Smooth muscle cell of the brain vasculature (primary cell): ENCODE data around the gene SYN1.
A peak's percentile ranks its signal among the peaks of the same experiment; 100 is the strongest.

Experiments used
- DNase-seq: peaks from one replicate; pipeline ENCODE4 v3.0.0-alpha.2; 2012; ENCODE audit warnings: low read depth, low spot score

SYN1 gene

DNA sequence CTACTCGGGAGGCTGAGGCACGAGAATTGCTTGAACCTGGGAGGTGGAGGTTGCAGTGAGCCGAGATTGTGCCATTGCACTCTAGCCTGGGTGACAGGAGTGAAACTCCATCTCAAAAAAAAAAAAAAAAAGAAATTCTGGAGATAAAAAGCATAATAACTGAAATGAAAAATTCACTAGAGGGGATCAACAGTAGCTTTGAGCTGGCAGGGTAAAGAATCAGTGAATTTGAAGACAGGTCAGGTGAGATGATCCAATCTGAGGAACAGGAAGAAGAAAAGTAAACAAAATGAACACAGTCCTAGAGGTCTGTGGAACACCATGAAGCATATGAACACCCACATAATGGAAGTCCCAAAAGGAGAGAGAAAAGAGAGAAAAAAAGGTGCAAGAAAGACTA, 22.4 kb downstream of the SYN1 start:
- no peak for DNase-seq

- no peak for DNase-seq
Measured at GRCh38 chrX:47596256-47596655, 23.4 kb downstream of the SYN1 start.

- no peak for DNase-seq
Measured at GRCh38 chrX:47595716-47596251, 23.9 kb downstream of the SYN1 start.

- no peak for DNase-seq
Measured at GRCh38 chrX:47593522-47593921, 26.1 kb downstream of the SYN1 start.

DNA sequence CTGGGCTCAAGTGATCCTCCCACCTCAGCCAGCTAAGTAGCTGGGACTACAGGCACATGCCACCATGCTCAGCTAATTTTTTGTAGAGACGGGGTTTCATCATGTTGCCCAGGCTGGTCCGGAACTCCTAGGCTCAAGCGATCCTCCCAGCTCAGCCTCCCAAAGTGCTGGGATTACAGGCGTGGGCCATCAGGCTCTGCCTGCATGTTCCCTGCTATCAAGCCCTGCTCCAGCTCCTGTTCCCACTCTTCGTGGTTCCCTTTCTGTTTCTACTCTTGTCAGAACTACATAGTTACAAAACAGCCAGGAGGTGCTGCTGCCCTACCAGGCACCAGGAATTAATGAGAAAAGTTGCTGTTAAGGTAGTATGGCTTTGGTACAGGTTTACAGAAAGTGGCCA, 28.7 kb downstream of the SYN1 start:
- no peak for DNase-seq

DNA sequence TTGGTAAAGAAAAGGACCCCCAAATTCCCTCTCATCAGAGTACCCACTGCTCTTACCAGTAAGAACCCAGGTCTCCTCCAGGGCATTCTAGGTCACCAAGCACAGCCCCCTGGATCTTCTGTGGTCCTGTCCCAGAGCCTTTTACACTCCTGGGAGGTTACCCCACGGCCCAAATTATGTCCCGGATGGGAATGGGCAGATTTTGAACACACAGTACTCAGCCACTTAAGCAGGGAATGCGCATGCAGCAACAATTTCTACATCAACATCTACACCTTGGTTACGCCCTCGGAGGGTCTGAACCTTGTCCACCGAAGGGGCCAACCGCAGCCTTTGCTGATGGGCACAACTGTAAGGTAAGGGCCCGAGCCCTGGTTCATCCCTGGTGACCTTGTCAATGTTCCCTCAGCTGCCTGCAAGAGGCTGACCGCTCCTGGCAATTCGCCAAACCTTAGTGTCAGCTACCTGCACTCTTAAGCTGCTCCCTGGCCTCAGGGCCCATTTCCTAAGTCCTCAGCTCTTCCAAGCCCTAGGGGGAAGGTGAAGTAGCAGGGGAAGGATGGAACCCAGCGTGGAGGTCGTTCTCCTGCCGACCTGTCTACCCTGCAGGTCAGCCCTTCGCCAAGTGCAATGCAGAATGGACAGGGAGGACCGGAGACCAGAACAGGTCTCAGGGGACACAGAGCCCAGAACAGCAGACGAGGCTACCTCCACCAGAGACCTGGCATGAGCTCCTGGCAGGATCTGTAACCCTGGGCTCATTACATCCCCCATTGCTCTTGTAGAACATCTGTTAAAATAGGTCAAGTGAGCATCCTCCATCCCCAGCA, 31.5 kb downstream of the SYN1 start:
- no peak for DNase-seq

DNA sequence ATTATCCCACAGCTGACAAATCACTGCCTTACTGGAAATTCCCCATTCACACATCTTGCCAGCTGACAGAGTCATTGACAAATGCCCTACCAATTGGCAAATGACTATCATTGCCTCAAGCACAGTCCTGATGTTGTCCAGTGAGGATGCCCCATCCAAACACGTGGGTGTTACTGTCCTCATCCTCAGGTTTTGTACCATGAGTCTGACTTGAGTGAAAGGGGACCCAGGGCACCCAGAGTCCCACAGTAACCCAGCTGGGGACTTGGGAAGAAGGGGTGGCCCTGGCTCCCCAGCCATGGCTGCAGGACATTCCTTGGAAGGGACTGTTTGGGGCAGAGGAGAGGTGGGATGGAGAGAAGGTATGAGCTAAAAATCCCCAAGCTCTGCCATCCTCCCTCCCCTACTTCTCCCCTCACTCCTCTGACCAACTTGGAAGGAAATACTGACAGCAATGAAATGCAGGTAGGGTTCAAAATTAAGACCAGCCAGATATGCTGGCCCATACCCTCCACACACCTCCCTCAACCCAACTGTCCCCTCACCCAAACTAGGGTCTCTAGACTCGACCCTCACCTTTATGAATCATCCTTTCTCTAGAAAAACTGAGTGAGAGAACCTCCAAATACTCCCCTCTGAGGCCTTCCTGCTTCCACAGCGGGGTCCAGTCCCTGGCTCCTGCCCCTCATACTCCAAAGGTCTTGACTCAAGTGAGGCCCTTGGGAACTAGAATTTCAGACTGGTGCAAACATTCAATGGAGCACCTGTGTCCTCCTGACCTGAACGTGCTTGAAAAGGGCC, 32.4 kb downstream of the SYN1 start:
- no peak for DNase-seq

- DNase-seq = no peak
Measured at GRCh38 chrX:47586043-47586787, 33.4 kb downstream of the SYN1 start.

DNA sequence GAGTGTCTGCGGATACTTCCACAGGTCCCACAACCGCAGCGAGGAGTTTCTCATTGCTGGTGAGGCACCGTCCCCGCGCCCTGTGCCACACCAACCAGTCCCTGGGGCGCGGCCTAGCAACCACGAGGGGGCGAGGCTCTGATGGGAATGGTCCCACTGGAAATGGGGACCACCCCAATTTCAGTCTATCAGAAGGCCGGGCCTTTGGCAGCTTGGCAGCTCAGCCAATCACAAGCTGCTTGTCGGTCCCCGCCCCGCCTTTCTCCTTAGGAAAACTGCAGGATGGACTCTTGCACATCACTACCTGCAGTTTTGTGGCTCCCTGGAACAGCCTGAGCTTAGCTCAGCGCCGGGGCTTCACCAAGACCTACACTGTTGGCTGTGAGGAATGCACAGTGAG, 34.4 kb downstream of the SYN1 start:
- DNase-seq = no peak

- no peak for DNase-seq
Measured at GRCh38 chrX:47584714-47585113, 34.9 kb downstream of the SYN1 start.

- DNase-seq = no peak
Measured at GRCh38 chrX:47583240-47583861, 36.3 kb downstream of the SYN1 start.

DNA sequence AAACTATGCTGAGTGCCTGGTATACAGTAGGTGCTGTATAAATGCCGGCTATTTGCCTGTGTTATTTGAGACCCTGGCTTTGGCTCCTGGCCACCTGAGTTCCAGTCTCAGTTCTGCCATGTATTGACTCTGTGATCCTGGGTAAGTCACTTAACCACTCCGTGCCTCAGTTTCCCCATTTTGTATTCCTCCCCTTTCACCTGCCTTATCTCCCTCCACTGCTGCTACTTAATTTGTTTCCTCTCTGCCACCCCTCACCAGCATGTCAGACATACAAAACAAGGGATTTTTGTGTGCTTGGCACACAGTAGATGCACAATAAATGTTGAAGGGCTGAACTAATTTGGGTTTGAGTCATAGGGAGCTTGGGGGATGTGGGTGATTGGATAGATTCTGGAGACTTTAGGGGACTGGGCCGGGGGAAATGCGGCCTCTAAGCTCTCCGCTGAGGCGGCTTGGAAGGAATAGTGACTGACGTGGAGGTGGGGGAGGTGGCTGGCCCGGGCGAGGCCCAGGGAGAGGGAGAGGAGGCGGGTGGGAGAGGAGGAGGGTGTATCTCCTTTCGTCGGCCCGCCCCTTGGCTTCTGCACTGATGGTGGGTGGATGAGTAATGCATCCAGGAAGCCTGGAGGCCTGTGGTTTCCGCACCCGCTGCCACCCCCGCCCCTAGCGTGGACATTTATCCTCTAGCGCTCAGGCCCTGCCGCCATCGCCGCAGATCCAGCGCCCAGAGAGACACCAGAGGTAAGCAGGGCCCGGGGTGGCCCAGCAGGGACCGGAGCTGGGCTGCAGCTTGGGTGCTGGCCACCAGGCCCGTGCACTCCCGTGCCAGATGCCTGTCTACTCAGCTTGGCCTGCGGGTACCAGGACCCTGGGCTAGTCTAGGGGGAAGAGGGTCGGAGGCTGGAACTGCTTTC, 37.7 kb downstream of the SYN1 start, which contains the start of gene TIMP1:
Gene TIMP1 (plus strand): TSS at position 706 of the 917 bp plus-strand sequence. CDS start 980 bp downstream, outside the sequence.
- DNase-seq = peak; percentile 70

GRCh38 chrX:47579537-47579936, 40.1 kb downstream of the SYN1 start:
- no peak for DNase-seq

DNA sequence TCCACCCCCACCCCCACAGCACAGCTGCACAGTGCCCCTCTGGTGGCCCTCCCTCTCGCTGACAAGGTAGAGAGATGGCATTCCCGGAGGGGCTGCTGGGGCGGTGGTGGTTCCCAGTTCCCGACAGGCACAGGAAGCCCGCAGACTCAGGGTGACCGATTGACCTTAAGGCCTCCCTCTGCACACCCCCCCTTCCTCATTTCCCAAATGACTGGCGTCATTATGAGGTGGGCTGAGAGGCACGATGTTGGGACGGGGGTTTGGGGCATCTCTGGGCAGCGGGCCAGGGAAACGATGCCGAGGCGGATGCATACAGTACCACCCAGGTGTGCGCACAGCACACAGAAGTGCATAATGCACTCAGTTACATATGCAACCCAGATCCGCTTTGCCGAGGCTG, 41.0 kb downstream of the SYN1 start:
- no peak for DNase-seq

DNA sequence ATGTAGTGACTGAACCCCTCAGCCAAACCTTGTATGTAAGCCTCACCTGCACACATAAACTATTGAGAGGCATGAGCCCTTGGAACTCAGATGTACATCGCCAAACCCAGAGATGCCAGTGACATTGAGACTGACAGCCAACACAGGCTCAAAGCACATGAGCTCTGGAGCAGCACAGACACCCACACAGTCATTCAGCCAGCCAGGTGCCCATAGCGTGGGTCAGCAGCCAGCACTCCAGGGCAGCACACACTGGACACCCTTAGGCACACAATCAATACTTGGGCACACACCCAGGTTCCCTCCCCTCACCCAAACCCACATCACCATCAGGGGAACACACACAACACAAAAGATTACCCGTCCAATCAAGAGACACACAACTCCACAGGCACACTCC, 41.8 kb downstream of the SYN1 start:
- no peak for DNase-seq

DNA sequence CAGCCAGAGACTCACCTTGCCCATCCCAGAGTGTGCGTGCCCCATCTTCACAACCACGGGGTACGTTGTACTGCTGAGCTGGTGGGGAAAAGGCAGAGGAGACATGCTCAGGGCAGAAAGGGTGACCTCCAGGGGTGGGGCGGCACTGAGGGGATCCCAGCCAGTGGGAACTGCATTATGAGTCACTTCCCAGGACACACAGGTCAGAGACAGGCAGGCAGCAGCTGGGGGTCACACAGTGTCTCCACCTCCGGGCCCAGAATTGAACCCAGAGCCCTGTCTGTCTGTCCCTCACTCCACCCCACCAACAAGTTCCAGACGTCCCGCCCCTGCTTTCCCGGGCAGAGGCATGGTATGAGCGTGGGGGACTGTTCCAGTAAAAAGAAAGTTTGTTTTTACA, 42.2 kb downstream of the SYN1 start:
- no peak for DNase-seq

GRCh38 chrX:47576021-47576898, 43.4 kb downstream of the SYN1 start:
- DNase-seq = no peak

DNA sequence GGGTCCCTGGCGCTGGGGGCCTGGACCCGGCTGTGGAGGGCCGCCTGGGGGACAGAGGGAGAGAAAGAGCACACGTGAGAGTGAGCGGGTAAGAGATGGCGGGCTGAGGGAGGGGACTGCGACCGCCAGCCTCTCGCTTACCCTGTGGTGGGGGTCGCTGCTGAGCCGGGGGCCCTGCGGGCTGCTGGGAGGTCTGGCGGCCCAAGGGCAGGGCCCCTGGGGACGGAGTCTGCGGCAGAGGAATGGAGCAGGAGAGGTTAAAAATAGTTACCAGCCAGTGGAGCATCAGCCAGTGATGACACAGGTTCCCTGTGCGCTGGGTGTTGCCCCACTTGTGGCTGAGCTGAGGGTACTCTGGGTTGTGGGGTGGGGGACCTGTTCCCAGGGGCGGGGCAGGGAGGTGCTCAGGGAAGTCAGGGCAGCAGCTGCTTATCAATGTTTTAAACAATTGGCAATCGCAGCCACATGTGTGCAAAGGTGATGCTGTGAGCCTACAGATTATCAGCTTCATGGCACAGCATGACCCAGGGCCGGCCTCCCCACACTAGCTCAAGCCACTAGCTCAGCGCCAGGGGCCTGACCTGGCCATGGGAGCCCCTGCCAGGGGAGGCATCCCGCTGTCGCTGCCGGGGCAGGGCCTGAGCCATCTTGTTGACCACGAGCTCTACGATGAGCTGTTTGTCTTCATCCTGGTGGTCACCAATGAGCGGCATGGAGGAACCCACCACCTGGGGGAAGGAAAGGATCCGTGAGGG, 44.9 kb downstream of the SYN1 start:
- no peak for DNase-seq
